ENCODE measurements around the gene CREG1.
A peak's percentile ranks its signal among the peaks of the same experiment; 100 is the strongest.

The CREG1 gene

DNA sequence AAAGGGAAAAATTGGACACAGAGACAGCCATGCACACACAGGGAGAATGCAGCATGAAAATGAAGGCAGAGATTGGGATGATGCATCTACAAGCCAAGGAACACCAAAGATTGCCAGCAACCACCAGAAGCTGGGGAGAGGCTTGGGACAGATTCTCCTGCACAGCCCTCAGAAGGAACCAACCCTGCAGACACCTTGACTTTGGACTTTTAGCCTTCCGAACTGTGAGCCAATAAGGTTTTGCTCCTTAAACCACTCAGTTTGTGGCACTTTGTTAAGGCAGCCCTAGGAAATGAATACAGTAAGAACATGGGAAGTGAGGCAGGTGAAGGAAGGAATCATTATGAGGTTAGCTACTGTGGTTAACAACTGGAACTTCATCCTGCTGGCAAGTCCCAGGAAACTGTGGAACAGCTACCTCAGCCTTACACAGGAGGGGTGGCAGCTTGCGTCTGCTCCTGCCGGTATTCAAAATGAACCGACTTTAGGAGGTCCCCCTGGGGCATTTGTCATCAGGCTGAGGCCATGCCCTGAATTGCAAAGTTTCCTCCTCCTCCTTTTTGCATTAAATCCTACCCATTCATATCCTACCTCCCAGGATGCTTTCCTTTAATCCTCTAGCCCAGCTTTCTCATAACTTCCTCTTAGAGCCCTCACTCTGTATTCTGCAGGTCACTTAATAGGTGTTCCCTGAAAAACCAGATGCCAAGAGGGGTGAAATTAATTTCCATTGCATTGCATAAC lies 50.7 kb downstream of the CREG1 start:
- DNase-seq, result no peak

DNA sequence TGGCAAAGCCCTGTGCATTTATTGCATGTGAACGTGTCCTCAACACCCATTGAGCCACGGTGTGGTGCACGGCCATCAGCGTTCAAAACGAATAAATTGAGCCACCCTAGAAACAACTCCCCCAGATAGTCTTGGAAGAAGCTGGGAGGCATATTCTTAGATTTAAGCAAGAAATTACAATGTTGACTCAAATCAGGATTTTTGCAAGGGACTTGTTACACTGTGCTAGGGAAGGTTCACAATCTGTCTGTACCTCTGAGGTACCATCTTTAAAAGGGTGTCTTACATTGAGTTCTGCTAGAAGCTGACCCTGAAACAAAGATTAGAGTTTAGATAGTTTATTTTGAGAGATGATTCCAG lies 51.4 kb downstream of the CREG1 start:
- DNase-seq, result no peak

DNA sequence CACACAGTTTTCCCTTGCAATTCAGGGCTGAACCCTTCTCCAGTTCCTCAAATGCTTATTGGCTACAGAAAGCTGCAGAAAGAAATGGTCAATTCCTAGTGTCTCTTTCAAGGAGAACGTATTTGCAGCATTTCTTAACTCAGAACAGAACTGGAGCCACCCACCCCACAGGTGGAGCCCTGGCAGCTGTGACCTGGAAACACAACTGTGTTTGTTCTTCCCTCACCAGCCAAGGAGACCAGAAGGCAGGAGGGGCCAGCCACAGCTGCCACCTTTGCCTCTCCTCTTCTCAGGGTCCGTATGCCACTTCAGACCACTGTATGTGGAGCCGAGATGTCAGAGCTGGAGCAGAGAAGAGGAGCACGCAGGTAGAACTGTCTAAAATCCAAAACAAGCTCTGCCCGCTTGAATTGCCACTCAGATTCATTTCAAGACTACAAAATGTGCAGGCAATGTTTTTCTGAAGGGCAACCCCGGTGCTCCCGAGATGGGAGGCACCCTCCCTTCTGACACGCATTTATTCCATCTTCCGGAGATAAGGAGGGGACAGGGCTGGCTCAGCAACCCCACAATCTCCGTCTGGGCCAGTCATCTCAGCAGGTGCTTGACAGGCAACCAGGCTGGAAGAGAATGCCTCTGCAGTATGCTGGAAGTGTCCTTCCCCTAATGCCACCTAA lies 51.9 kb downstream of the CREG1 start:
- DNase-seq, result no peak

DNA sequence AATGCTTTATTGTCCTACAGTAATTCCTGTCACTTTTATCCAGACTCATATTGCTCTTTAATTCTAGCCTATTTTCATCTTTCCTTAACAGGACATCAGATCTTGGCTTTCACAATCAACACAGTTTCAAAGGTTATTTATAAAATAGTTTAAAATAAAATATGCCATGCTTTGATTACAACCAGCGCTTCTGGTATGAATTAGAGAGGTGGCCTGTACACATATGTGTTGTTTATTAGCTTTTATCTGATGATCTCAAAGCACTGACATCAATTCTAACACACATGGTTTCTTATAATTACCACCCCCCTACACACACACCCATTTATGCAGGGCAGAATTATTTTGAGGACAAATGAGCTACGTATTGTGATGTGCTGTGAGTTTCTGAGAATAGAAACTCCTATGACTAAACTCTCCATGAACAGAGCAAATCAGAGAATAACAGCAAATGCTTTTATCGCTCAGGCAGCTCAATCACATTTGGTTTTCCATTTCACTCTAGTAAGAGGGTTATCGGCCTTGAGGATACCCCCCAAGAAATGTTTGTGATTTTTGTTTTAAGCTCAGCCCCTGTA lies 53.2 kb downstream of the CREG1 start:
- no peak for DNase-seq

DNA sequence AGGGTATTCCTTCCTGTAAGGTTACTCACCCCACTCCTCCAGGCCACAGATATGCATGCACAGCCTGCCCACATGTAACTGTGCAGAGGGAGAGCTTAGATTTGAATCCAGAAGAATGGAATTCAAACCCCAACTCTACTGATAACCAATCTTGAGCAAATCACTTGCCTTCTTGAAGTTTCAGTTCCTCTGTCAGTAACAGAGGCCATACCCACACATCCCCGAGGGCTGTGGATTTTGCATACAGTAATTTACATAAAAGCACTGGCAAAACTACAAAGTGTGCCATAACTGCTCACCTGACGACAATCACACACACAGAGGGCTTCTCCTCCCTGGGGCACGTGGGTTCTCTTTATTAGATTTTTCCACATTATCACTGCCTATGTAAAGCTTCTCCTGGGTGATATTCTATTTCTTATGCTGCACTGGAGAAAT lies 53.9 kb downstream of the CREG1 start:
- DNase-seq, result no peak

DNA sequence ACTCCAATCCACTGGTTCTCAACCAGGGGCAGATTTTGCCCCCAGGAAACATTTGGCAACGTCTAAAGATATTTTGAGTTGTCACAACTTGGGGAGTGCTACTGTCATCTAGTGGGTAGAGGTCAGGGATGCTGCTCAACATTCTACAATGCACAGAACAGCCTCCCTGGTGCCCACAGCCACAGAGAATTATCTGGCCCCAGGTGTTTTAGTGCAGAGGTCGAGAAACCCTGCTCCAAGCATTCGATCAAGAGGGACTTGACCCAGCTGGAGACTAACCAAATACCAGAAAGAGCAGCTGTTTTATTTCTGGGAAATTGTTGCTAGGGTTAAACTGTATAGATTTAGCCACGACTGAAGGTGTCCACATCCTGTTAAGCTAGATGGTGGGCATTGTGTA lies 54.5 kb downstream of the CREG1 start:
- DNase-seq, result no peak

DNA sequence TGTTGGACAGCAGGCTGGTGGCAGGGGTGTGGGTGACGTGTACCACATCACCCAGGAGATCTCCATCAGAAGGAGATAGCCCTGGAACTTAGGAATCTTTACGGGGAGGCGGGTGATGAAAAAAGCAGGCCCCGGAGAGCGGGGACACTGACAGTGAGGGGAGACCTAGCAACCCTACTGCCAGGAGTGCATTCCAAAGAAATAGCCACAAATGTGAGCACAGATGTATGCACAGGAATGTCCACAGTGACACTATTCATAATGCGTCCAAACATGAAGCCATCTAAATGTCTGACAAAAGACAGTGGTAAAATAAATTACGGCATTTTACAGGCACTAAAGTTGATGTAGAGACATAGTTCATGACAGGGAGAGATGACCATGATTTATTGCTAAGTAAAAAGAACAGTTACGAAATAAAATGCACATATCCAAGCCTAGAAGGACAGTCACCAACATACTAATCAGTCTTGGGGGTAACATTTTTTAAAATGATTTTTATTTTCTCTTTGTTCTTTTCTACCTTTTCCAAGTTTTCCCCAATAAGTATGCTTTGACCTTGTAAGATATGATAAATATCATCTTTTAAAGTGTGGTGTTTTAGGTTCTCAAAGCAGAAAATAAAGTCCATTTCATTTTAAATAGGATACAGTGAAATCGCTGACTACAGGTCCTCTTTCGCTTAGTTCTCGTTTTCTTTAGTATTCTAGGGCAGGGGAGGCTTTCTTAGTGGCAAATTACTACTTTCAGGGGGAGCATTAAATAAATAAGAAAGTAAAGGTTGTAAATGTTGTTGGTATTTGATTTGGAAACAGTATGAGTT lies 56.6 kb downstream of the CREG1 start:
- DNase-seq, result no peak

DNA sequence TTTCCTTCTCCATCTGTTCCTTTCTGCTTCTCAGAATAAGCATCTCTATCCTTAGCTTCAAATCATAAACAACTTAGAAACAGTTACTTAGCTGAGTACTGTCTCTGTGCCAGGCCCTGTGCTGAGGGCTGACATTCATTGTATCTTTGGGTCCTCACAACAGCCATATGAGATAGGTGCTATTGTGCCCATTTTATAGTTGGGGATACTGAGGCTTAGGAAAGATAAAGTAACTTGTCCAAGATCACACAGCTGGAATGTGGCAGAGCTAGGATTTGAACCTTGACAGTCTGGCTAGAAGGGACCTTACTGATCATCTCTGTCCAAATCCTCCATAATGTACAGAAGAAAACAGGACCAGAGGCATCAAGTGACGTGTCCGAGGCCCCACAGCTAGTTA lies 60.2 kb downstream of the CREG1 start:
- no peak for DNase-seq

DNA sequence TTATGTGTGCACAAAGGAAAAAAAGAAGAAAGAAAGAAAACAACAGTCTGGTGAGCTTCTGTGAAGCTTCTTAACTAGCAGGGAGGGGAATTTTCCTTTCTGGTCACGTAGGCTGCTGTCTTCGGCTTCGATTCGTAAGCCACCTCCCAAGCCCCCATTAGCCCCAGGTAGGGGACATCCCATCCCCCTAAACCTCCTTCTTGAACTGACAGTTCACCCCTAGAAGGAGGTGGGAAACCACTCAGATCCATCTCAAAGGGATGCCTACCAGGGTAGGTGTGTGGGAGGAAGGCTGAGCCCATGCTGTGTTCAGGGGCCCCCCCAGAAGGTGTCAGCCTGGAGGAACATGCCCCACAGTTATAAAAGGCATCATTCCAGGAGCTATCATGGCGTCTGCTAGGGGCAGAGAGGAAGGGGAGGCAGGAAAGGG lies 61.1 kb downstream of the CREG1 start:
- DNase-seq, result no peak

DNA sequence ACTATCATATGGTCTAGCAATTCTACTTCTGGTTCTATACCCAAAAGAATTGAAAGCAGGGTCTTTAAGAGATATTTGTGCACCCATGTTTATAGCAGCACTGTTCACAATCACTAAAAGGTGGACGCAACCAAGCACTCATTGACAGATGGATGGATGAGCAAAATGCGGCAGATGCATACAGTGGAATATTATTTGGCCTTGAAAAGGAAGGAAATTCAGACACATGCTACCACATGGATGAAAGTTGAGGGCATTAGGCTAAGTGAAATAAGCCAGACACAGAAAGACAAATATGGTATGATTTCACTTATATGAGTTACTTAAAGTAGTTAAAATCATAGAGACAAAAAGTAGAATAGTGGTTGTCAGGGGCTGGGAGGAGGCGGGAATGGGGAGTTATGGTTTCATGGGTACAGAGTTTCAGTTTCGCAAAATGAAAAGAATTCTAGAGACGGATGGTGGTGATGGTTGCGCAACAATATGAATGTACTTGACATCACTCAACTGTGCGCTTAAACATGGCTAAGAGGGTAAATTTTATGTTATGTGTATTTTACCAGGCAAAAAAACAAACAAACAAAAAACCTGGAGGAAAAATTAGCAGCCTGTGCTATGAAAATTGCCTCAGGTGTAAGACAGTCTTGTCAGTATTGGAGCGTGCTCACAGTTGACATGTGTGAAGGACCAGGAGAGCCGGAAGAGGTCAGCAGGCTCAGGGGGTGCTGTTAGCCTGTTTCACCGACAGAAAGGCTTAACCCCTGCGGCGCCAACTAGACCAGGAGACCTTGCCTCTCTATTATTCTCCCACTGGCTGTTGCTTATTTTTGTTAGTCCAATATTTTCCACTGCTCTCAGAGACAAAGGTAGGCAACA lies 61.7 kb downstream of the CREG1 start:
- DNase-seq, result peak; percentile 54

All from retina (tissue), 1 donor.